ENCODE results near the gene DMRT3.

Gene DMRT3

DNA sequence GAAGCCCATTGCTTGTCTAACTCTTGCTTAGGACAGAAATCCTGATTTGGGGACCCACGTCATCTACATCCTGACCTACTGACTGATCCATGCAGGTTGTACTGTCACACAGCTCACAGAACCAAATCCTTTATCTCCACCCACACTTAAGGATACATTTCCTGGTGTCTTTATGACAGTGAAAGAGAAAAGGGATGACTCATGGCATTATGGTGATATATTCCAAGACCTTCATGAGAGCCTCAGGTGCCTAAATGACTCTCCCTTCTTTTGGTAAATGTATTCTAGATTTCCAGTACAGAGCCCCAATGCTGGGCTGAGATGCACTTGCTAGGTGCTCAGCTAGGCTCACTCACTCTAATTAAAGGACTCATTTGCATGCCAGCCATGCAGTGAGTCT, 47.7 kb downstream of the DMRT3 start:
- DNase-seq (ENCODE audit: low read depth): no peak
- TF ChIP-seq, protein P1, sequence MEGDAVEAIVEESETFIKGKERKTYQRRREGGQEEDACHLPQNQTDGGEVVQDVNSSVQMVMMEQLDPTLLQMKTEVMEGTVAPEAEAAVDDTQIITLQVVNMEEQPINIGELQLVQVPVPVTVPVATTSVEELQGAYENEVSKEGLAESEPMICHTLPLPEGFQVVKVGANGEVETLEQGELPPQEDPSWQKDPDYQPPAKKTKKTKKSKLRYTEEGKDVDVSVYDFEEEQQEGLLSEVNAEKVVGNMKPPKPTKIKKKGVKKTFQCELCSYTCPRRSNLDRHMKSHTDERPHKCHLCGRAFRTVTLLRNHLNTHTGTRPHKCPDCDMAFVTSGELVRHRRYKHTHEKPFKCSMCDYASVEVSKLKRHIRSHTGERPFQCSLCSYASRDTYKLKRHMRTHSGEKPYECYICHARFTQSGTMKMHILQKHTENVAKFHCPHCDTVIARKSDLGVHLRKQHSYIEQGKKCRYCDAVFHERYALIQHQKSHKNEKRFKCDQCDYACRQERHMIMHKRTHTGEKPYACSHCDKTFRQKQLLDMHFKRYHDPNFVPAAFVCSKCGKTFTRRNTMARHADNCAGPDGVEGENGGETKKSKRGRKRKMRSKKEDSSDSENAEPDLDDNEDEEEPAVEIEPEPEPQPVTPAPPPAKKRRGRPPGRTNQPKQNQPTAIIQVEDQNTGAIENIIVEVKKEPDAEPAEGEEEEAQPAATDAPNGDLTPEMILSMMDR (IDR thresholded peaks at IDR 0.05; ENCODE audit: control insufficient read depth, insufficient read depth, low read depth, low read length, missing control alignments): no peak

DNA sequence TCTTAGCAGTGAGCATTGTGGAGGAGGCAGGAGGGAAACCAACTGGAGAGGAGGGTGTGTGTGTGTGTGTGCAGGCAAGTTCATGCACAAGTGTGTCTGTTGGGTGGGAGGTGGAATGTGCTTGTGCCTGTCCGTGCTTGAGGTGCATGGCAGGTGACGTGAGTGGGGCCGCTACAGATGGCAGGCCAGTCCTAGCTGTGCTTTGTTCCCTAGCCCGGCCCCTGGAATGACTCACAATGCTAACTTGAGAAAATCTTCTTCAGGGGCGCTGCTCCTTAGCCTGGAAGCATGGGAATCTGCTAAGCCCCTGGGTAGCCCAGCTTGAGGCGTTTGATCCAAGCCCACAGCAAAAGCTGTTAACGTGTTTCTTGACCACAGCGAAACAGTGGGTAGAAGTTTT, 48.7 kb downstream of the DMRT3 start:
- TF ChIP-seq, protein P1 (IDR thresholded peaks at IDR 0.05; ENCODE audit: control insufficient read depth, insufficient read depth, low read depth, low read length, missing control alignments): no peak
- no peak for DNase-seq (ENCODE audit: low read depth)
- H3K4me3 ChIP-seq (ENCODE audit: control insufficient read depth, low read depth, low read length): no peak overlapping the region

More for the DNA sequence above, 47.7 kb downstream of the DMRT3 start:
- no peak overlapping the region for H3K4me3 ChIP-seq (ENCODE audit: control insufficient read depth, low read depth, low read length)

DNA sequence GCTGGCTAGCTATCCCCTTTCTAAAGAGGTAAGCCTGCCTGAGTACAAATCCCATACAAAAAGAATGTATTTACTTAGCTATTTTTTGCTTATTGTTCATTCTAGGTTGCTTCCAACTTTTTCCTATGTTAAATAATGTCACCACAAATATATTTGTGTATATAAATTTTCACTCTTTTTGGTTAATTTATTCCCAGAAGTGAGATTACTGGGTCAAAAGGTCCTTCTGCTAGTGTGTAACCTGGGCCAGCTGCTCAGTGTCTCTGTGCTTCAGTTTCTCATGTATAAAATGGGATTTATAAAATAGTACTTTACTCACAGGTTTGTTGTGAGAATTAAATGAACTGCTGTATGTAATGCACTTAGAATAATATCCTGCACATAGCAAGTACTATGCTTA, 49.8 kb downstream of the DMRT3 start:
- TF ChIP-seq, protein P1 (IDR thresholded peaks at IDR 0.05; ENCODE audit: control insufficient read depth, insufficient read depth, low read depth, low read length, missing control alignments): no peak
- no peak for DNase-seq (ENCODE audit: low read depth)
- no peak overlapping the region for H3K4me3 ChIP-seq (ENCODE audit: control insufficient read depth, low read depth, low read length)

DNA sequence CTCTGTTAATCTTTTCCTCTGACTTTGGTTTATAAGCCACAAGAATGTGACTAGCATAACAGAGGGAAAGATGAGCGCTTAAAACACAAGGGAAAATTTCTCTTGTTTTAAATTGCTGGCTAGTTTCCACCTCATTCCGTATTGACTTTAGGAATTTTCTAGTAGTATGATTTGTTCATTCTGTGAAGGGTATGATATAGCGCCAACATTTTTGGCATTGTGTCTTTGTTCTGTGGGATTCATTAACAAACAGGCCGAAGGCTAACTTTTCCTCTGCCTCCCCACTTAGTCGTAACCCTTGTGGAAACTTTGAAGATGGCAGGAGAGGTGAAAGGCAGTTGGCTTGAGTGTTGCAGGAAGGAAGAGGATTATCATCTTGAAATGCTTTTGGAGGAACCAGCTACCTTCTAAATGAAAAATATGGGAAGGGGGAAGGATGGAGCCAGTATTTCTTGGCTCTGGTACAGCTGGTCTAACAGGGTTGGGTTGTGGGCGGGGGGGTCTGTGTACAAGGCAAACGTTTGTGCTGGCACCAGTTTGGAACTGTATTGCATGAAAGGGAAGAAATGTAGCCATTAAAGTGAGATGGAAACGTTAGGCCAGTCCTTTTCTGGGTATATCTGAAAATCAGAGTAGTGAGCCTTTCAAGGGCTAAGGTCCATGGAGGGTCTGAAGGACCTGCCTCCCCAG, 52.2 kb downstream of the DMRT3 start:
- TF ChIP-seq, protein P1 (IDR thresholded peaks at IDR 0.05; ENCODE audit: control insufficient read depth, insufficient read depth, low read depth, low read length, missing control alignments): no peak
- DNase-seq (ENCODE audit: low read depth): no peak
- no peak overlapping the region for H3K4me3 ChIP-seq (ENCODE audit: control insufficient read depth, low read depth, low read length)

DNA sequence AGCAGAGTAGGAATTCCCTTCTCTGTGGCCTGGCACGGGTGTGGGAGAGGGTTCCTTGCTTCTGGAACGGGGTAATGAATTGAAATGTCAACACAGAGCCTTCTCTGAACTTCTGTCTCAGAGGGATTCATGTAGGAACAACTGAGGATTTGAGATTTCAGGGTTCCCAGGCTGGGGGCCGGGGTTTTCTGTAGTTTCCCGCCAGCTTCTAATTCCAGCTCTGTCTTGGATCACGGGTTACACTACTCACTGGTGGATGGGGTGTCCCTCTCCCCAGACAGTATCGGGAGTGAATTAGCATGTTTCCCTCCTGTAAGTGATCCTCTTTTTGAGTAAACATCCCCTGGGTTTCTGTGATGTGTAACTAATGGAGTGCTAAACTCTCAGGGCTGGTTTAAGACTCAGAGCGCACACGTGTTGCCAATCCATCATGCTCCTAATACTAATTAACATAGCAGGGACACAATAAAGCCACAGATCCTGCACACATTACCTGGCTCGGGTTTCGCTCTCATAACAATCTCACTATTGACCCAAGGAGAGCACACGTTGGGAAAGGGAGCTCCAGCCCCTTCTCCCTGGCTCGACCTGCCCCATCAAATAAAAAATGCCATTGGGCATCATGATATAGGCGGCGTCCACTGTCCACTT, 55.6 kb downstream of the DMRT3 start:
- DNase-seq (ENCODE audit: low read depth): no peak
- H3K4me3 ChIP-seq (ENCODE audit: control insufficient read depth, low read depth, low read length): no peak overlapping the region
- TF ChIP-seq, protein P1 (IDR thresholded peaks at IDR 0.05; ENCODE audit: control insufficient read depth, insufficient read depth, low read depth, low read length, missing control alignments): no peak

DNA sequence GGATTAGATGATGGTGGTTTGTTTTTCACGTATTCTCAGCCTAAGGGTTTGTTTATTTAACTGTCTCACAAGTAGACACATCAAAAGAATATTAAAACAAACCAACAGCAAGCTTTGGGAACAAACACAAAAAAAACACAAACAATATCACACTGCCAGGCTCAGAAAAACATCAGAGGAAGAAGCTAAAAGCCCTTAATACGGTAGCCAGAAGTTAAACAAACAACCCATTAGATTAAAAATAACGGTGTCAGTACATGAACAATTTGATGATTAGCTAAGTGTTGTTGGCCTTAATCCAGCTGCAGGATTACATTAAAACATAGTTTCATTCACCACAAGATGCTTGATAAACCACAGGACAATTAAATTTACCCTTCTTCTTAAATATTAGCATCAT, 57.8 kb downstream of the DMRT3 start:
- DNase-seq (ENCODE audit: low read depth): no peak

More for the DNA sequence above, 57.8 kb downstream of the DMRT3 start:
- TF ChIP-seq, protein P1 (IDR thresholded peaks at IDR 0.05; ENCODE audit: control insufficient read depth, insufficient read depth, low read depth, low read length, missing control alignments): no peak
- H3K4me3 ChIP-seq (ENCODE audit: control insufficient read depth, low read depth, low read length): no peak overlapping the region
